ENCODE results near the gene PCDHA6. TPM values are rescaled to one million over a fixed set of nuclear protein-coding genes. Genes with fewer than 3 reads are reported as not detected.
"Not testable (repeated sequence)": the region's sequence is repeated elsewhere in the genome, so short reads cannot be mapped to it uniquely, and the experiment has no call there.

The PCDHA6 gene
- total RNA-seq, 4 donors from 2014 or later = 0.33 to 0.97 (median 0.76) TPM

GRCh38 chr5:140800816-140801493 is 26.8 kb upstream of the PCDHA6 start, which contains the start of gene PCDHA3:
Gene PCDHA3 (plus strand): TSS chr5:140801057.
- peaks cover 0 to 48% (median 0%) of the 10 kb centered on the region in 4 donors for H3K27me3 ChIP-seq
- peaks cover 0 to 46% (median 42%) of the 10 kb centered on the region in 4 donors for H3K9me3 ChIP-seq
- TF ChIP-seq POLR2A (IDR thresholded peaks at IDR 0.05; ENCODE audit: low read depth) (no peak), CTCF (IDR thresholded peaks at IDR 0.05) (peak; percentile 20 to 30 (median 27))
- no peak for DNase-seq (ENCODE audit: extremely low spot score)
- peak within 1 kb of the TSS; percentile 33 to 52 (median 45) for H3K4me3 ChIP-seq
- H3K36me3 ChIP-seq = no peaks in the 10 kb centered on the region
- H3K27ac ChIP-seq (replicated peaks in 1 of 4) = peak within 1 kb of the TSS in 1 of 4 donors; percentile 22
- intact Hi-C loops (cut with DNase I) = no loop called here
- no peaks in the 10 kb centered on the region for H3K4me1 ChIP-seq
- 22% methylated on average over 29 of the region's 29 CpGs for WGBS

GRCh38 chr5:140801494-140801841 is 26.3 kb upstream of the PCDHA6 start:
- Histone ChIP-seq H3K9me3 (peaks cover 0 to 44% (median 38%) of the 10 kb centered on the region in 4 donors), H3K4me3 (peak overlapping the region; percentile 33 to 52 (median 45))
- 14% methylated on average over 16 of the region's 16 CpGs for WGBS

GRCh38 chr5:140802381-140802780 is 25.4 kb upstream of the PCDHA6 start:
- H3K4me1 ChIP-seq; DNase-seq (ENCODE audit: extremely low spot score); intact Hi-C loops (cut with DNase I); H3K36me3 ChIP-seq; H3K27ac ChIP-seq (replicated peaks in 1 of 4); H3K4me3 ChIP-seq: not testable (repeated sequence)
- Histone ChIP-seq H3K27me3 (peaks cover 0 to 50% (median 0%) of the 10 kb centered on the region in 4 donors), H3K9me3 (peaks cover 0 to 43% (median 35%) of the 10 kb centered on the region in 4 donors)
- WGBS = 32% methylated on average over 5 of the region's 45 CpGs

More at GRCh38 chr5:140801494-140801841, 26.3 kb upstream of the PCDHA6 start:
- Histone ChIP-seq H3K4me1 (no peaks in the 10 kb centered on the region), H3K27me3 (peaks cover 0 to 48% (median 0%) of the 10 kb centered on the region in 4 donors), H3K27ac (replicated peaks in 1 of 4) (peak overlapping the region in 1 of 4 donors; percentile 22), H3K36me3 (no peaks in the 10 kb centered on the region)
- no peak for DNase-seq (ENCODE audit: extremely low spot score)
- peak in 1 of 3 experiments; percentile 26 for TF ChIP-seq CTCF (IDR thresholded peaks at IDR 0.05)
- TF ChIP-seq POLR2AphosphoS5 (IDR thresholded peaks at IDR 0.05) = no peak
- intact Hi-C loops (cut with DNase I) = no loop called here

- WGBS = 46% methylated on average over 31 of the region's 53 CpGs
- H3K36me3 ChIP-seq = no peaks in the 10 kb centered on the region
- peaks cover 0 to 47% (median 39%) of the 10 kb centered on the region in 4 donors for H3K9me3 ChIP-seq
- H3K4me1 ChIP-seq = no peaks in the 10 kb centered on the region
- no peak for DNase-seq (ENCODE audit: extremely low spot score)
- H3K4me3 ChIP-seq = no peak overlapping the region
- TF ChIP-seq POLR2AphosphoS5 (IDR thresholded peaks at IDR 0.05) (no peak), POLR2A (IDR thresholded peaks at IDR 0.05; ENCODE audit: low read depth) (no peak), EP300 (IDR thresholded peaks at IDR 0.05) (no peak), CTCF (IDR thresholded peaks at IDR 0.05) (no peak)
- peaks cover 0 to 52% (median 0%) of the 10 kb centered on the region in 4 donors for H3K27me3 ChIP-seq
- intact Hi-C loops (cut with DNase I) = no loop called here
- H3K27ac ChIP-seq (replicated peaks in 1 of 4) = no peak overlapping the region
These were observed 24.9 kb upstream of the PCDHA6 start for GRCh38 chr5:140802781-140803271.

GRCh38 chr5:140806834-140807775 is 20.7 kb upstream of the PCDHA6 start, which contains the start of gene PCDHA4:
Gene PCDHA4 (plus strand): TSS chr5:140807068.
- Histone ChIP-seq H3K36me3 (no peaks in the 10 kb centered on the region), H3K27ac (replicated peaks in 1 of 4) (no peak within 1 kb of the TSS), H3K27me3 (peaks cover 0 to 48% (median 0%) of the 10 kb centered on the region in 4 donors), H3K4me1 (no peaks in the 10 kb centered on the region), H3K4me3 (peak within 1 kb of the TSS; percentile 22 to 54 (median 44)), H3K9me3 (peaks cover 0 to 57% (median 47%) of the 10 kb centered on the region in 4 donors)
- WGBS = 20% methylated on average over 31 of the region's 47 CpGs
- intact Hi-C loops (cut with DNase I) = no loop called here
- no peak for DNase-seq (ENCODE audit: extremely low spot score)
- TF ChIP-seq POLR2A (IDR thresholded peaks at IDR 0.05; ENCODE audit: low read depth) = no peak
- TF ChIP-seq POLR2AphosphoS5 (IDR thresholded peaks at IDR 0.05) = no peak
- peak in 2 of 3 experiments; percentile 23 to 39 for TF ChIP-seq CTCF (IDR thresholded peaks at IDR 0.05)
- no peak for TF ChIP-seq EP300 (IDR thresholded peaks at IDR 0.05)

- intact Hi-C loops (cut with DNase I); H3K4me1 ChIP-seq; DNase-seq (ENCODE audit: extremely low spot score); H3K4me3 ChIP-seq; H3K36me3 ChIP-seq; H3K27ac ChIP-seq (replicated peaks in 1 of 4): not testable (repeated sequence)
- H3K27me3 ChIP-seq = peaks cover 0 to 35% (median 0%) of the 10 kb centered on the region in 4 donors
- 64% methylated on average over 29 of the region's 62 CpGs for WGBS
- peaks cover 0 to 44% (median 35%) of the 10 kb centered on the region in 4 donors for H3K9me3 ChIP-seq
These were observed 19.4 kb upstream of the PCDHA6 start for GRCh38 chr5:140808241-140808888.

Data from esophagus muscularis mucosa (tissue), 4 donors.